CD4-positive, alpha-beta T cell treated with Interleukin-4 for 1 hour (primary cell): Measurements from ENCODE around the gene AFF3.

Source experiments
- DNase-seq, 2 donors: peaks; one replicate each; pipeline ENCODE4 v3.0.0-alpha.2; 2020 to 2022

AFF3 gene

GRCh38 chr2:99850084-99850710, 292.2 kb downstream of the AFF3 start:
- no peak for DNase-seq

DNA sequence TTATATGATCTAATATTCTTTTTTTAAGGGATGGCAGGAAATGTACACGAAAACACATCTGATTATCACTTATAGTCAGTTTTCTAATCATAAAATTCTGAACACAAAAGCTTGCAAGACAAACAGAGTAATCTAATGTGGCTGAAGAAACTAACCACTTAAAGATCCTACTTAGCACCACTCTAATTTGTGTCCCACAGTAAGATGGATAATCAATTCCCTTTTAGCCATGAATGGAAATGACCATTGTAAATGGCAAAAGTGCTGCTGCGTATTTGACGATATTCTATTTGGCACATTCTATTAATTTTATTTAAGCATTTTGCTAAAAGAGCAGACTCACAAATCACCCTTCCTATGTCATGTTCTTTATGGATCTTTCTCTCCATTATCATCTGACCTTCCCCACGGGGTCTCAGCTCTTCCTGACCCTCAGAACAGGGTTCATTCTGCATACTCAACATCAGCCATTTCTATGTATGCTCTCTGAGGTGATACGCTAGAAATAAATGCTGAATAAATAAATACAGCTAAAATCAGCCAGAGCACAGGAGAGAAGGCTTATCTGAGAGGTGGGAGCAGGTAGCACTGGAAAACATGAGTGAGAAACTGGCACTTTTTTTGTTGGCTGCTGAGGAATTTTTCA, 295.8 kb downstream of the AFF3 start:
- no peak for DNase-seq

DNA sequence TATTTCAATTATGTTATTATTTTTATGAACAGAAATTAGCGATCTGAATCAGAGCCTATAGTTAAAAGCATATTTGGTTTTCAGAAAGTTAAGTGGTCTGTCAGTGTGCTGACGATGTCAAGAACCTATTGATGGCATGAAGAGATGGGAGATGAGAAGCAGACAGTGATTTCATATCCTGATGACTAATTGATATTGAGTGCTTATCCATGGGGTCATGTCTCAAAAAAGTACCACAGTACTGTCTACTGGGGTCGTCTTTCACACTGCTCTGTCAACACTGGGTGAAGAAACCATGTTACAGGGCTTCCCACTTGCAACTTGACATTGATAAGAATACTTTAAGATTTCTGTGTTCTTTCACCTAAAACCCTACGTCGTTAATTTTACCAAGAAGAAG, 297.1 kb downstream of the AFF3 start:
- no peak for DNase-seq

- DNase-seq, result no peak
Observed at GRCh38 chr2:99842451-99842850, 299.9 kb downstream of the AFF3 start.

DNA sequence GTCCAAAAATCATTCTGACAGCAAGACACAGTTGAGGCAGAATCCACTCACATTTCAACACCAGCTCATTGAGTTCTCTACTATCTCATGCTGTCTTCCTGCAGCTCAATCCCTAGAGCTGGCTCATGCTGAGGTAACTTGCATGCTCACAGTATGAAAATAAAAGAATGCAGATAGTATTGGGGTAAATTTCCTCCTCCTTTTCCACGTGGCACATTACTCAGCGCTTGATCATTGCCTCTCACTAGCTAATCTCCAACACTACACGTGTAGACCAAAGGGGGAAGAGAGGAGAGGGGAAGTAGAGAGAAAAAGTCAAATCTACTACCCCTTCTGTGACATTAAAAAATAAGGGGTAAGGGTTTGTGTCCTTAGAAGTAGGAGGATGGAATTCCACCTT, 300.6 kb downstream of the AFF3 start:
- DNase-seq, result no peak

DNA sequence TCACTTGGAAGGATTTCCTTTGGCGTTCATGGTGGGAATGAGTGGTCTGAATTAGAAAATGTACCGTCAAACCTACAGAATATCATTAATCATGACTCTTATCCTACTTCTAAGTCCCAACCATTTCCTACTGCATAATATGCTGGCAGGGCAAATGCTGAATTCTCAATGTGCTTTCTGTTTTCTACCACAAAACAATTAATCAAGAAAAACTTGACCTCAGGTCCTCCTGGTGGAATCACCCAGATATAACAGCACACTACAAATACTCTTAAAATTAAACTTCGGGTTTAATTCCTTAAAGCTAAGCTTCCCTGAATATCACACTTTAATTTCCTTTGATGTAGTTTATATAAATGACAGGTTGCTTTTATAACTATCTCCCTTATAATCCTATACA, 301.6 kb downstream of the AFF3 start:
- no peak for DNase-seq

GRCh38 chr2:99836690-99837605, 305.4 kb downstream of the AFF3 start:
- no peak for DNase-seq

GRCh38 chr2:99834426-99834825, 308.0 kb downstream of the AFF3 start:
- DNase-seq, result no peak

DNA sequence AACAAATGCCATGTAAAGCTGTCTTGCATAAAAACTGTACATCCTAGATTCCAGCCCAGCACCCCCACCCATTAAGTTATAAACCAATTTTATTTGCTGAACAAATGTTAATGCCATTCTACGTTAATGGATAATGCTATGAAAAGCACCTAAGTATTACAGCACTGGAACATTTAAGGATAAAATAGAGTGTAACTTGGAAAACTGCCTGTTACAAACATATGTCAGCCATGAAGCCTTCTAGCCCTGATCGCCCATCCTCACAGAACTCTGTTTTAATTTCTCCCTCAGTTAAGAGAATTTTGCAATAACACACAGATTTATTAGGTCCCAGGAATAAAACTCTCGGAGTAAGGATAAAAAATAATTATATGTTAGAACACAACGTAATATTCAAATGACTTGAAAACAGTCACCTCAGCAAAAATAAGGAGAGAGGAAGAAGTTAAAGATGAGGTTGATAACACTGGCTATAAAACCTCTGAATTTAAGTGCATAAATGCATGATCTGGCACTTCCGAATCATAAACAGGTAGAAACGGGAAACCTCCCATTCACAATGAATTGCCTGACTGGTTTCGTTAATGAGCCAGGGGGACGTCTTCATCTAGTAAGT, 308.7 kb downstream of the AFF3 start:
- DNase-seq, result no peak

GRCh38 chr2:99832926-99833325, 309.5 kb downstream of the AFF3 start:
- DNase-seq, result no peak

DNA sequence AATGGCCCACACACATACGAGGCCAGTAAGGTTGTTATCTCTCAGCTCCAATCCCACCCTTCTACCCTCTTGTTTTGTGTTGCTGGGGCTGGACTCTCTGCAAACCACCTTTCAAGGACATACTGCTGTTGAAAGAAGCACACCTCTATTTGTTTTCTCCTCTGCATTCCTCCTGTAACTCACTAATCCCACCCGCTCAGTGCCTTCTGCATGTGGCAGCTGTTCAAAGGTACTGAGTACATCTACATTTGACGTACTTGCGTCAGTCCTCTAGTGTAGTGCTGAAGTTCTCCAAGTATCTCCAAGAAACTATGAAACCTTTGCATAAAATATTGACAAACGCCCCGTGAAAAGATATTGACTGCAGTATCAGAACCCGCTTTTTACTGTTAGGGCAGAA, 310.6 kb downstream of the AFF3 start:
- no peak for DNase-seq

DNA sequence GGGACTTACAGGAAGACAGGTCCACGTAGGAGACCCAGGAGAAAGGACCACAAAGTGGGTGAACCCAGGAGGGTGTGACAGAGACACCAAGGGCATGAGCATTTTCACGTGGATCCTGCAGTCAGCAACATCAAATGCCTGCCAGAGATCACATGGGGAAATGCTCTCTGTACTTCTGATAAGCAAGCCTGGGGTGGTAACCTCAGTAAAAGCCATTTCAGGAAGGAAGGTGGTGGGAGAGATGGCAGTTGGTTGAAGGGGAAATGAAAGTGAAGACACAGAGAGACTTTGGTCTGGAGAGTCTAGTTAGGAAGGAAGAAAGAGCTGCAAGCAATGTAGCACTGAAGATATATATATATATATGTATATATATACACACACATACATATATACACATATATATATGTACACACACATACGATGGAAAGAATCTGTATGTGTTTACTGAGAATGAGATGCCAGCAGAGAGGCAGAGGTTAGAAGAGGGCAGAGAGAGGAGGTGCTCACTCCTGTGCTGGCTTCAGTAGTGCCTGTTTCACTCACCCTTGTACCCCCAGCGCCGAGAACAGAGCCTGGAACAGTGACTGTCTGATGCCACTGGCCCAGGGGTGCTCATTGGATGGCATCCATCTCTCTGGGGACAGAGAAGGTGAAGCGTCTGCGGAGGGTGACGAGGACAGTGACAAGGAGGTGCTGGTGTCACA, 314.9 kb downstream of the AFF3 start:
- no peak for DNase-seq

GRCh38 chr2:99825630-99826029, 316.8 kb downstream of the AFF3 start:
- no peak for DNase-seq

- no peak for DNase-seq
Observed at GRCh38 chr2:99824758-99825157, 317.6 kb downstream of the AFF3 start.

DNA sequence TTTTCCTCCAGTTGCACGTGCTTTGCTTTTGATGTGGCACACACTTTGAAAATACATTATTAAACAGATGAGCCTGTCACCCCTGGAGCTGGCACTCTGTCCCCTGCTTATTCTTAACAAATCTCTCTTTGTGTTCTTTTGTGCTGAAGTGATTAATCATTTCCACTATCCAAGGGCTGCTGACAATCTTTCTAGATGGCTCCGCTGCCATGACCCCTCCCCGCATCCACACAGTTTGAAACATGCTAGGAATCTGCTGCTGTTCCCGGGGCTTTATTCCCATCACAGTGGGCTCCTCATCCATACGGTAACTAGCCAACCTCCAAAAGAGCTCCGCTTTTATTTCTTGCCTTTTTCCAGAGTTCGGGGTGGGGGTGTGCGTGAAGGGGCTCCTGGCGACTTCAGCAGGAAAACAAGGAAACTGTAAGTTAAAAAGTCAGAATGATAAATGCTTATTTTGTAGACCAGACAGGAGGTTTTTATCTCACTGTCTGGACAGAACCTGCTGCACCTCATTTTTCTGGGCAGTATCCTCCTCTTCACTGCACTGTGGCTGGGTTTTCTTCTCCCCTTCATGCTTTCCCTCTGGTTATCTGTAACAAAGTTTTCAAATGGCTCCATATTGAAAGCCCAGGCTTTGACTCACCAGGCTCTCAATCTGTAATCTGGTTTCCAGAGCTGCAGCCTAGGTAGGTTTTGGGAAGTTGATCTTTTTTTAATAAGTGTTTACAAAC, 319.7 kb downstream of the AFF3 start:
- DNase-seq, result no peak

DNA sequence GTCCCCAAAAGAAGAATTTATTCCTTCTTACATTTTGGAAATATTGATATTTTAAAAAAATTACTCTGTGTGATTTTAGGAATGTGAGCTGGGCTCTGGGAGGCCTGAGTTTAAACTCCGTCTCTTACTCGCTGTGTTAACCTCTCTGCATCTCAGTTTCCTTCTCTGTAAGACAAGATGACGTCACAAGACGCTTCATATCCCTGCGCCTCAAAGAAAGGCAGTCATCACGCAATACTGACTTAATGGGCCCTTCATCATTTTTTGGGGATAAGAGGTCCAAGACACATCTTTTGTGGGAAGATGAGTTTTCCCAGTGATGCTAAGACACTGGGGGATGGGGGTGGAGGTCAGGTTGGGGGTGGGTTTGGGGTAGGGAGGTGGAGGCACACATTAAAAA, 320.4 kb downstream of the AFF3 start:
- no peak for DNase-seq

GRCh38 chr2:99821572-99821971, 320.8 kb downstream of the AFF3 start:
- DNase-seq, result no peak

GRCh38 chr2:99821039-99821438, 321.4 kb downstream of the AFF3 start:
- DNase-seq, result no peak

- DNase-seq, result no peak
Observed at GRCh38 chr2:99819766-99820165, 322.6 kb downstream of the AFF3 start.

GRCh38 chr2:99818842-99819241, 323.5 kb downstream of the AFF3 start:
- peak in 1 of 2 donors; percentile 3 for DNase-seq

DNA sequence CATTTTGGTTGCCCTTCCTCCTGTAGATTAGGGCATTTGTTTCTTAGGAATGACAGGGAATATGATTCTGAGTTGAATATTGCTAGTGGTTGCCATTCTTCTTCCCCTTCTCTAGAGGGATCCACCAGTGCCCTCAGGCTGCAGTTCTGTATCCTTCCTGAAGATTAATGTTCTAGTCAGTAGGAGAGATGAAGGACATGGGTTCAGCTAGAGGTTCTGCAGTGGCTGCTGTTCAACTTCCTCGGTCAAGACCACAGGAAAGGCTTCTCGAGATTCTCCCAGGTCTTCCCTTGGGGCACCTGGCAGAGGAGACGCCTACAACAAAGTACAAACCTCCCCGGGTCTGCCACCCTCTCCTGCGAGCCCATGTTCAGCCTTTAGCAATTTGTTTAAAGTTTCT, 325.5 kb downstream of the AFF3 start:
- DNase-seq, result no peak

GRCh38 chr2:99812426-99812825, 330.0 kb downstream of the AFF3 start:
- DNase-seq, result no peak
